GM10266 (cell line): Measurements from ENCODE around the gene MYCBP2.
A peak's percentile ranks its signal among the peaks of the same experiment; 100 is the strongest.

Experiments
- DNase-seq: peaks from one replicate; pipeline ENCODE4 v3.0.0; 2012; ENCODE audit errors: extremely low spot score
- CTCF ChIP-seq: IDR thresholded peaks from 2 replicates; pipeline ENCODE4 v1.5.1; 2012; ENCODE audit warnings: mild to moderate bottlenecking, low read depth; ENCODE audit not compliant: control insufficient read depth, insufficient read depth; ENCODE audit errors: missing control alignments

Gene MYCBP2

GRCh38 chr13:77326905-77327604, at the start of gene MYCBP2:
TSS of gene MYCBP2 (minus strand) at chr13:77327094. CDS start at chr13:77326775, 319 bp downstream.
- TF ChIP-seq CTCF = no peak
- DNase-seq = peak; percentile 94

GRCh38 chr13:77375560-77376108, 48.7 kb upstream of the MYCBP2 start:
- no peak for TF ChIP-seq CTCF
- no peak for DNase-seq

GRCh38 chr13:77374786-77375185, 47.9 kb upstream of the MYCBP2 start:
- no peak for DNase-seq
- TF ChIP-seq CTCF = no peak

- no peak for TF ChIP-seq CTCF
- DNase-seq = no peak
These were observed 47.4 kb upstream of the MYCBP2 start for GRCh38 chr13:77374339-77374738.

- DNase-seq = no peak
- no peak for TF ChIP-seq CTCF
These were observed 46.6 kb upstream of the MYCBP2 start for GRCh38 chr13:77373502-77373901.

- TF ChIP-seq CTCF = no peak
- no peak for DNase-seq
These were observed 45.4 kb upstream of the MYCBP2 start for GRCh38 chr13:77372275-77372674.

GRCh38 chr13:77370888-77371287, 44.0 kb upstream of the MYCBP2 start:
- TF ChIP-seq CTCF = no peak
- no peak for DNase-seq
